Trophoblast cell (in vitro differentiated cells and primary cell): ENCODE measurements around the gene TRMO.

ENCODE experiments used
- DNase-seq, 2 donors: peaks; one replicate each; pipeline ENCODE4 v3.0.0-alpha.2; 2016
- H2AFZ ChIP-seq: 2 replicates; pipeline ENCODE4 v1.6.1; 2013; ENCODE audit warnings: low read length, moderate library complexity, mild to moderate bottlenecking; ENCODE audit not compliant: insufficient read depth, poor library complexity
- H2AK5ac ChIP-seq: 2 replicates; pipeline ENCODE4 v1.6.1; 2013; ENCODE audit warnings: mild to moderate bottlenecking, low read length
- H2BK120ac ChIP-seq: 2 replicates; pipeline ENCODE4 v1.6.1; 2013; ENCODE audit warnings: low read length, mild to moderate bottlenecking, moderate library complexity; ENCODE audit not compliant: insufficient read depth, poor library complexity
- H2BK12ac ChIP-seq: 2 replicates; pipeline ENCODE4 v1.6.1; 2013; ENCODE audit warnings: mild to moderate bottlenecking, low read length, moderate library complexity
- H2BK5ac ChIP-seq: 2 replicates; pipeline ENCODE4 v1.6.1; 2013; ENCODE audit warnings: low read length, low read depth, moderate library complexity, mild to moderate bottlenecking; ENCODE audit not compliant: poor library complexity
- H3K14ac ChIP-seq: 2 replicates; pipeline ENCODE4 v1.6.1; 2013; ENCODE audit warnings: mild to moderate bottlenecking, low read length
- H3K18ac ChIP-seq: 2 replicates; pipeline ENCODE4 v1.6.1; 2013; ENCODE audit warnings: mild to moderate bottlenecking, low read length
- H3K23ac ChIP-seq: 2 replicates; pipeline ENCODE4 v1.6.1; 2013; ENCODE audit warnings: low read length
- H3K27ac ChIP-seq: 2 replicates; pipeline ENCODE4 v1.5.1; 2013; ENCODE audit warnings: low read depth, mild to moderate bottlenecking, inconsistent platforms, low read length, moderate library complexity
- H3K27me3 ChIP-seq: 2 replicates; pipeline ENCODE4 v1.6.1; 2013; ENCODE audit warnings: inconsistent platforms, mild to moderate bottlenecking, low read length, moderate library complexity; ENCODE audit not compliant: insufficient read depth
- H3K36me3 ChIP-seq, 2 experiments: 1 replicate in 1 of 2; 2 replicates in 1 of 2; pipeline ENCODE4 v1.6.1; 2013; ENCODE audit warnings: low read length in 2 of 2, mild to moderate bottlenecking in 2 of 2, moderate library complexity in 1 of 2; ENCODE audit not compliant: insufficient read depth in 2 of 2, control insufficient read depth in 1 of 2
- H3K4ac ChIP-seq: 2 replicates; pipeline ENCODE4 v1.6.1; 2013; ENCODE audit warnings: low read depth, mild to moderate bottlenecking, low read length, moderate library complexity
- H3K4me1 ChIP-seq, 2 experiments: 1 replicate in 1 of 2; 2 replicates in 1 of 2; pipeline ENCODE4 v1.6.1; 2013; ENCODE audit warnings: low read length in 2 of 2, mild to moderate bottlenecking in 2 of 2, moderate library complexity in 1 of 2; ENCODE audit not compliant: insufficient read depth in 2 of 2, control insufficient read depth in 1 of 2
- H3K4me2 ChIP-seq: 2 replicates; pipeline ENCODE4 v1.6.1; 2013; ENCODE audit warnings: inconsistent platforms, mild to moderate bottlenecking, low read length, moderate library complexity
- H3K4me3 ChIP-seq: 2 replicates; pipeline ENCODE4 v1.5.1; 2013; ENCODE audit warnings: mild to moderate bottlenecking, low read depth, low read length, inconsistent platforms
- H3K79me1 ChIP-seq: one replicate; pipeline ENCODE4 v1.6.1; 2013; ENCODE audit warnings: low read length
- H3K79me2 ChIP-seq: 2 replicates; pipeline ENCODE4 v1.6.1; 2013; ENCODE audit warnings: low read length, mild to moderate bottlenecking; ENCODE audit not compliant: control insufficient read depth, insufficient read depth, poor library complexity
- H3K9ac ChIP-seq: 2 replicates; pipeline ENCODE4 v1.6.1; 2013; ENCODE audit warnings: mild to moderate bottlenecking, low read length
- H3K9me3 ChIP-seq: 2 replicates; pipeline ENCODE4 v1.6.1; 2013; ENCODE audit warnings: low read depth, mild to moderate bottlenecking, control low read depth, inconsistent platforms, low read length; ENCODE audit not compliant: insufficient read depth
- H4K12ac ChIP-seq: 2 replicates; pipeline ENCODE4 v1.6.1; 2013; ENCODE audit warnings: low read depth, mild to moderate bottlenecking, low read length, moderate library complexity
- H4K8ac ChIP-seq: 2 replicates; pipeline ENCODE4 v1.6.1; 2013; ENCODE audit warnings: low read depth, mild to moderate bottlenecking, low read length, moderate library complexity
- H4K91ac ChIP-seq: one replicate; pipeline ENCODE4 v1.6.1; 2013; ENCODE audit warnings: low read depth, mild to moderate bottlenecking, low read length, moderate library complexity
- WGBS: extraction: QIAGEN DNeasy Blood & Tissue Kit; methylation state at CpG from one replicate; pipeline ENCODE4 v1.1.7; 2013; ENCODE audit warnings: missing lambda C conversion rate; ENCODE audit not compliant: insufficient read length, insufficient coverage; ENCODE audit errors: extremely low coverage; 5-methylcytosine and 5-hydroxymethylcytosine counted together

The TRMO gene

DNA sequence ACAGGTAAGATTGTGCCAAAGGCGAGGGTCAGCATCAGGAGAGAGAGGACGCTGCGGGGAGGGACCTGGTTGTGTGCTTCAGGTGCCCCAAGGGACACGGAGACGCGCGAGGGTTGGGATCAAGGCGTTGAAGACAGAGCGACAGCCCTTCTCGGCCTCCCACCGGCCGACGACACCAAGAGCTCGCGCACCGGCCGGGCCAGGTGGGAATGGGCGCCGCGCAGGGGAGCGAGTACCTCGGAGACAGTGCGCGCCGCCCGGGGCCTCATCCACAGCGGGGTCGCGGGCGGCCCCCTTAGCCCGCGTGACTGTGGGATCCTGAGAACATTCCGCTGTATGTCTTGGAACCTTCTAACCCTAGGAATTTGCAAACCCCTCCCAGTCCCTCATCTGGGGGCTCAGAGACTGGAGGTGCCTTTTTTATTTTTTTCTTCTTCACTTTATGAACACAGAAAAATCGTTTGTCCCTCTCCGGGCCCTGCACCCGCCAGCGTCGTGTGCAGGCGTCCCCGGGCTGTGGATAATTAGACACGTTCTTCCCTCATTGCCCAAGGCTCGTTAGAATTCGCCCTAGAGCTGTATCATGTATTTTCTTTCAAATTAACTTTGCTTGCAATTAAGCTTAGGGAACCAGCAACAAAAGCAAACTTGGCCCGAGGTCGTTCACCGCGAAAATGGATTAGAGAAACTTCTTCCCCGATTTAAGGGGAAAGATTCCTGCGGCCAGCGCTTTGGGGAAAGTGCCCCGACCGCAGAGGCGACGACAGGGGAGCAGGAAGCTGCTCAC lies 64.5 kb downstream of the TRMO start:
- no peak overlapping the region for H2AFZ ChIP-seq
- H3K4me3 ChIP-seq = no peak overlapping the region
- H2BK120ac ChIP-seq = no peak overlapping the region
- no peak overlapping the region for H3K9ac ChIP-seq
- no peak overlapping the region for H3K23ac ChIP-seq
- H3K79me2 ChIP-seq = no peaks in the 10 kb centered on the region
- no peak overlapping the region for H4K8ac ChIP-seq
- no peak overlapping the region for H2BK5ac ChIP-seq
- H3K79me1 ChIP-seq = no peaks in the 10 kb centered on the region
- DNase-seq = peak in 1 of 2 donors; percentile 28
- peaks cover 21% of the 10 kb centered on the region for H3K9me3 ChIP-seq
- no peak overlapping the region for H4K12ac ChIP-seq
- H3K4me1 ChIP-seq = peaks cover 8 to 12% of the 10 kb centered on the region in 2 experiments
- H3K4me2 ChIP-seq = no peak overlapping the region
- H3K4ac ChIP-seq = no peak overlapping the region
- H3K14ac ChIP-seq = no peak overlapping the region
- H3K18ac ChIP-seq = no peak overlapping the region
- no peak overlapping the region for H2AK5ac ChIP-seq
- H3K27ac ChIP-seq = no peak overlapping the region
- H4K91ac ChIP-seq = no peak overlapping the region
- no CpG with 5 or more reads among the region's 54 CpGs for WGBS
- H3K36me3 ChIP-seq = no peaks in the 10 kb centered on the region
- H3K27me3 ChIP-seq = peaks cover 60% of the 10 kb centered on the region
- no peak overlapping the region for H2BK12ac ChIP-seq

DNA sequence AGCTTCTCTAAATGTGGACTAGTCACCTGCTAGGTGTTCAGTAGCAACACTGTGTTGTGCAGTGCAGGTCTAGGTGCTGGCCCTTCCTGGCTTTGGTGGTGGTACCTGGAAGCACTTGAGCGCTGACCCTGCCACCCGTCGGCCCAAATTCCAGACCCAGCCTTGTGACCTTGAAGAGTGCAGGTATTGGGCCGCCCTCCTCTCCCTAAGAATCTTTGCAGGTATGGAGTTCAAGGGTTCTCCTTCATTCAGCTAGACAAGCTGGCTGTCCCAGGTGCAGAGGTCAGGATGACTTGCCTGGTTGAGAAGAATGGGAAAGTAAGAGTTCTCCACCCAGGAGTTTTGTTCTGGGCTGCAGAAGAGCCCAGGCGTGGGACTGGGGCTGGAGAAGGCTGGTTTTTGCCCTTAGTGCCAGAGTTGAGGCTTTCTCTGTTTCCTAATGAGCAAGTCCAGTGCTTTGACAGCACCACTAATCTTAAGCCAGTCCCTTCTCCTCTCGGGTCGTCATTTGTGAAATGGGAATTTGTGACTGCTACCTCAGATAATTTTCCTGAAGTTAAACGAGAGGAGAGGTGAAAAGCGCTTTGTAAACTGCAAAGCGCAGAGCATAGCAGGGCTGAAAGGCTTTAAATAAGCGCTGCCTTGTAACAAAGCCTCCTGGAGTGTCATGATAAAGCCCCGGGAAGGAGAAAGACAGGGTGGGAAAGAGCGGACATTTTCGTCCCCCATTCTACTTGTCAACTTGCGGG lies 65.3 kb downstream of the TRMO start:
- no peak for DNase-seq
- H3K79me1 ChIP-seq = no peaks in the 10 kb centered on the region
- no peak overlapping the region for H3K9ac ChIP-seq
- H3K9me3 ChIP-seq = peaks cover 21% of the 10 kb centered on the region
- H3K23ac ChIP-seq = no peak overlapping the region
- H4K12ac ChIP-seq = no peak overlapping the region
- no peaks in the 10 kb centered on the region for H3K79me2 ChIP-seq
- no peak overlapping the region for H2BK5ac ChIP-seq
- no peak overlapping the region for H2BK120ac ChIP-seq
- H3K14ac ChIP-seq = no peak overlapping the region
- no peak overlapping the region for H4K8ac ChIP-seq
- no peaks in the 10 kb centered on the region for H3K36me3 ChIP-seq
- H3K4me1 ChIP-seq = peaks cover 8 to 12% of the 10 kb centered on the region in 2 experiments
- no peak overlapping the region for H3K27ac ChIP-seq
- H2AK5ac ChIP-seq = no peak overlapping the region
- H2BK12ac ChIP-seq = no peak overlapping the region
- H4K91ac ChIP-seq = no peak overlapping the region
- no peak overlapping the region for H3K18ac ChIP-seq
- no peak overlapping the region for H3K4ac ChIP-seq
- H3K4me2 ChIP-seq = no peak overlapping the region
- peaks cover 67% of the 10 kb centered on the region for H3K27me3 ChIP-seq
- no peak overlapping the region for H2AFZ ChIP-seq
- H3K4me3 ChIP-seq = no peak overlapping the region
- WGBS = no CpG with 5 or more reads among the region's 15 CpGs

DNA sequence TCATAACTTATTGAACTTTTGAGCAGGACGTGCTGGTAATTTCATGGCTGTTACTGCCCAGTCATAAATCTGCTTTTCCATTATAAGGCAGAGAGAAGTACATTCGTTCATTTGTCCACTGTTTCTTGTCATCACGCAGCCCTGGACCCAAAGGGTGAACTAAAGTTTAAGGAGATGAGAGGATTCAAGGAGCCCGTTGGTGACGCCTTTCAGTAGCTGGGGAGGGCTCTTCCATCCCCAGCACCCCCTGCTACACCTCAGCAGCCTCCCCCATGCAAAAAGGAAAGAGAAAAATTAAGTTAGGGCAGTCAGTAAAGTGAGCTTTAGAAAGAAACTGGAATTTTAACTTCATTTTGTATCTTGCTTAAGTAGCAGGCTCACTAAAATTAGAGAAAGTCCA lies 66.4 kb downstream of the TRMO start:
- no CpG with 5 or more reads among the region's 5 CpGs for WGBS
- Histone ChIP-seq H4K91ac (no peak overlapping the region), H3K27me3 (peaks cover 77% of the 10 kb centered on the region), H2BK120ac (no peak overlapping the region), H3K36me3 (no peaks in the 10 kb centered on the region), H3K9me3 (peaks cover 24% of the 10 kb centered on the region), H2BK5ac (no peak overlapping the region), H3K4ac (no peak overlapping the region), H3K4me1 (peaks cover 8 to 12% of the 10 kb centered on the region in 2 experiments), H2AFZ (no peak overlapping the region), H2BK12ac (no peak overlapping the region), H3K79me2 (no peaks in the 10 kb centered on the region), H4K12ac (no peak overlapping the region), H3K4me3 (no peak overlapping the region), H3K18ac (no peak overlapping the region), H3K27ac (no peak overlapping the region), H4K8ac (no peak overlapping the region), H3K23ac (no peak overlapping the region), H3K9ac (no peak overlapping the region), H3K4me2 (no peak overlapping the region), H3K79me1 (no peaks in the 10 kb centered on the region), H2AK5ac (no peak overlapping the region), H3K14ac (no peak overlapping the region)
- DNase-seq = no peak

DNA sequence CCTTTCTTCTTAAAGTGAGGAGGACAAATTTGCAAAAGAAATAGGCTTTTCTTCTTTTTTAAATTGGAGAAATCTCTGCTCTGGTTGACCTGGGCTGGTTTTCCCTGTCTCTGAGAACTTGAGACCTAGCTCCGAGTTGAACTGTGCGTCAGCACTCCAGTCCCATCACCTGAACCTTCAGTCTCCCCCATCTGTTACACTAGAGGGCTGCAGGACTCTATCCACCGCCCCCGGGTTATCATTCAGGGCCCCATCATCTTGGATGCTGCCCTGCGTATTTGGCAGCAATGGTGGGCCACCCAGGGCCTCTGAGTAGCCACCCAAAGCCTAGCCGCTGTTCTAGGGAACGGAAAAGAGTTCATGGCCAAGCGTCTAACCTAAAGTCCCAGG lies 66.8 kb downstream of the TRMO start:
- no peak overlapping the region for H3K4me2 ChIP-seq
- H2BK120ac ChIP-seq = no peak overlapping the region
- WGBS = no CpG with 5 or more reads among the region's 8 CpGs
- H3K9me3 ChIP-seq = peaks cover 24% of the 10 kb centered on the region
- no peak overlapping the region for H2BK12ac ChIP-seq
- no peak overlapping the region for H2BK5ac ChIP-seq
- no peaks in the 10 kb centered on the region for H3K36me3 ChIP-seq
- H3K23ac ChIP-seq = no peak overlapping the region
- H4K91ac ChIP-seq = no peak overlapping the region
- H3K9ac ChIP-seq = no peak overlapping the region
- no peak overlapping the region for H2AFZ ChIP-seq
- H3K14ac ChIP-seq = no peak overlapping the region
- H4K8ac ChIP-seq = no peak overlapping the region
- no peak overlapping the region for H3K4ac ChIP-seq
- peaks cover 78% of the 10 kb centered on the region for H3K27me3 ChIP-seq
- H2AK5ac ChIP-seq = no peak overlapping the region
- DNase-seq = no peak
- H3K79me1 ChIP-seq = no peaks in the 10 kb centered on the region
- H3K27ac ChIP-seq = no peak overlapping the region
- H3K18ac ChIP-seq = no peak overlapping the region
- no peak overlapping the region for H4K12ac ChIP-seq
- H3K79me2 ChIP-seq = no peaks in the 10 kb centered on the region
- no peak overlapping the region for H3K4me3 ChIP-seq
- H3K4me1 ChIP-seq = peaks cover 8 to 12% of the 10 kb centered on the region in 2 experiments
